Measurements from ENCODE around the gene KRT83.

The KRT83 gene

GRCh38 chr12:52367876-52368275 lies 46.7 kb upstream of the KRT83 start:
- H3K14ac ChIP-seq (ENCODE audit: low read length) = no peak overlapping the region
- H2BK12ac ChIP-seq (ENCODE audit: low read length) = no peak overlapping the region
- peaks cover 0 to 2% of the 10 kb centered on the region in 2 donors for H3K4me1 ChIP-seq (ENCODE audit: control insufficient read depth in 2 of 2, insufficient read depth in 1 of 2, low read depth in 1 of 2, low read length in 2 of 2)
- H3K9ac ChIP-seq (ENCODE audit: low read depth, low read length, poor library complexity) = no peak overlapping the region
- no peak overlapping the region for H3K23ac ChIP-seq (ENCODE audit: low read depth, low read length, poor library complexity)
- H4K8ac ChIP-seq (ENCODE audit: low read depth, low read length) = no peak overlapping the region
- no peak overlapping the region for H3K18ac ChIP-seq (ENCODE audit: low read length)
- no peak overlapping the region for H3K4me3 ChIP-seq (ENCODE audit: low read length in 2 of 2)
- no peaks in the 10 kb centered on the region for H3K36me3 ChIP-seq (replicated peaks in 1 of 2; ENCODE audit: control insufficient read depth in 2 of 2, insufficient read depth in 2 of 2, low read length in 2 of 2)
- no peak for DNase-seq (ENCODE audit: low spot score)
- no peak overlapping the region for H3K27ac ChIP-seq (replicated peaks; ENCODE audit: low read length)
- no peaks in the 10 kb centered on the region for H3K79me1 ChIP-seq (ENCODE audit: low read depth, low read length)
- H3K4me2 ChIP-seq (ENCODE audit: insufficient read depth, low read length, poor library complexity, severe bottlenecking) = no peak overlapping the region
- no peak overlapping the region for H2BK15ac ChIP-seq (ENCODE audit: low read length)
- no peaks in the 10 kb centered on the region for H3K9me3 ChIP-seq (replicated peaks in 1 of 2; ENCODE audit: control insufficient read depth in 2 of 2, insufficient read depth in 1 of 2, low read depth in 1 of 2, low read length in 2 of 2)
- no peak overlapping the region for H3K4ac ChIP-seq (ENCODE audit: low read length)
- H4K91ac ChIP-seq (ENCODE audit: low read depth, low read length, poor library complexity) = no peak overlapping the region
- no peak overlapping the region for H2AFZ ChIP-seq (ENCODE audit: low read length)
- H2BK5ac ChIP-seq (ENCODE audit: low read length) = no peak overlapping the region
- no CpG with 5 or more reads among the region's 6 CpGs for WGBS, 2 donors (ENCODE audit: extremely low coverage in 2 of 2, insufficient read length in 2 of 2, insufficient replicate concordance in 1 of 2)
- H2BK120ac ChIP-seq (ENCODE audit: low read depth, low read length) = no peak overlapping the region
- no peak overlapping the region for H2AK5ac ChIP-seq (ENCODE audit: low read depth, low read length)
- peaks cover 0 to 5% (median 0%) of the 10 kb centered on the region in 3 experiments for H3K27me3 ChIP-seq (ENCODE audit: control insufficient read depth in 3 of 3, insufficient read depth in 3 of 3, low read depth in 1 of 3, low read length in 3 of 3)

DNA sequence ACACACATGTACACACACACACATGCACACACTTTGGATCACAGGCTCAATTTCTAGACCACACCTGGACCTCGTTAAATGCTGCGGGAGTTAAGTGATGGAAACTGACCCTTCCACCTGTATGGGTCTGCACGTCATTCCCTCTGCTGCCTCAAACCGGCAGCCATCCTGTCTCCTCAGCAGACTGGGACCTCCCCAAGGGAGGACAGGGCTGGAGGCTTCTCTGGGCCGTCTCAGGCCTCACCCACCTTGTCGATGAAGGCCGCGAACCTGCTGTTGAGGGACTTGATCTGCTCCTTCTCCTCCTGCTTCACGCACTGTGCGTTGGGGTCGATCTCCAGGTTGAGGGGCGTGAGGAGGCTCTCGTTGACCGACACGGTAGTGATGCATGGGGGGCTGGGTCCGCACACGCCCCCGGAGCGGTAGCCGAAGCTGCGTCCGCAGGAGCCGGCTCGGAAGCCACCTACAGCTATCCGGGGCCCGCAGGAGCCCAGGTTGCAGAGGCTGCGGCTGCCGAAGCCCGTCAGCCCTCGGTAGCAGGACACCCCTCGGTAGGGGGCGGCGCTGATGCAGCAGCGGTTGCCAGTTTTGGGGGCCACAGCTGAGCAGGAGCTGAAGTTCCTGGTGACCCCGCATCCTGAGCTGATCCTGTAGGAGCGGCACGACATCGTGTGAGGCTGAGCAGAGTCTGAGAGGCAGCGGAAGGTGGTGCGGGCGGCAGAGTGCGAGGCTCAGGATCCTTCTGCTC lies 45.7 kb upstream of the KRT83 start, which contains the start of gene KRT85:
Gene KRT85 (minus strand): TSS at position 744 of the 748 bp plus-strand sequence. CDS start 76 bp downstream, at position 668.
- Histone ChIP-seq H2BK120ac (ENCODE audit: low read depth, low read length) (no peak within 1 kb of the TSS), H2AFZ (ENCODE audit: low read length) (no peak within 1 kb of the TSS), H3K18ac (ENCODE audit: low read length) (peak within 1 kb of the TSS; percentile 74), H3K23ac (ENCODE audit: low read depth, low read length, poor library complexity) (peak within 1 kb of the TSS; percentile 14), H3K36me3 (replicated peaks in 1 of 2; ENCODE audit: control insufficient read depth in 2 of 2, insufficient read depth in 2 of 2, low read length in 2 of 2) (no peaks in the 10 kb centered on the region), H2BK5ac (ENCODE audit: low read length) (no peak within 1 kb of the TSS), H3K4me2 (ENCODE audit: insufficient read depth, low read length, poor library complexity, severe bottlenecking) (no peak within 1 kb of the TSS), H4K91ac (ENCODE audit: low read depth, low read length, poor library complexity) (no peak within 1 kb of the TSS), H3K4me1 (ENCODE audit: control insufficient read depth in 2 of 2, insufficient read depth in 1 of 2, low read depth in 1 of 2, low read length in 2 of 2) (peaks cover 0 to 2% of the 10 kb centered on the region in 2 donors), H2BK15ac (ENCODE audit: low read length) (no peak within 1 kb of the TSS), H3K4ac (ENCODE audit: low read length) (no peak within 1 kb of the TSS), H3K4me3 (ENCODE audit: low read length in 2 of 2) (no peak within 1 kb of the TSS), H3K9me3 (replicated peaks in 1 of 2; ENCODE audit: control insufficient read depth in 2 of 2, insufficient read depth in 1 of 2, low read depth in 1 of 2, low read length in 2 of 2) (no peaks in the 10 kb centered on the region), H2BK12ac (ENCODE audit: low read length) (no peak within 1 kb of the TSS), H3K9ac (ENCODE audit: low read depth, low read length, poor library complexity) (peak within 1 kb of the TSS; percentile 34), H4K8ac (ENCODE audit: low read depth, low read length) (peak within 1 kb of the TSS; percentile 45), H2AK5ac (ENCODE audit: low read depth, low read length) (peak within 1 kb of the TSS; percentile 22), H3K27ac (replicated peaks; ENCODE audit: low read length) (no peak within 1 kb of the TSS), H3K14ac (ENCODE audit: low read length) (no peak within 1 kb of the TSS), H3K79me1 (ENCODE audit: low read depth, low read length) (no peaks in the 10 kb centered on the region), H3K27me3 (ENCODE audit: control insufficient read depth in 3 of 3, insufficient read depth in 3 of 3, low read depth in 1 of 3, low read length in 3 of 3) (peaks cover 0 to 5% (median 0%) of the 10 kb centered on the region in 3 experiments)
- no CpG with 5 or more reads among the region's 42 CpGs for WGBS, 2 donors (ENCODE audit: extremely low coverage in 2 of 2, insufficient read length in 2 of 2, insufficient replicate concordance in 1 of 2)
- DNase-seq (ENCODE audit: low spot score) = no peak

- peaks cover 0 to 5% (median 0%) of the 10 kb centered on the region in 3 experiments for H3K27me3 ChIP-seq (ENCODE audit: control insufficient read depth in 3 of 3, insufficient read depth in 3 of 3, low read depth in 1 of 3, low read length in 3 of 3)
- H3K18ac ChIP-seq (ENCODE audit: low read length) = no peak overlapping the region
- no peak overlapping the region for H3K9ac ChIP-seq (ENCODE audit: low read depth, low read length, poor library complexity)
- H2BK120ac ChIP-seq (ENCODE audit: low read depth, low read length) = no peak overlapping the region
- H2AK5ac ChIP-seq (ENCODE audit: low read depth, low read length) = peak overlapping the region; percentile 61
- H3K27ac ChIP-seq (replicated peaks; ENCODE audit: low read length) = no peak overlapping the region
- H2BK5ac ChIP-seq (ENCODE audit: low read length) = no peak overlapping the region
- no peak overlapping the region for H4K8ac ChIP-seq (ENCODE audit: low read depth, low read length)
- no peaks in the 10 kb centered on the region for H3K36me3 ChIP-seq (replicated peaks in 1 of 2; ENCODE audit: control insufficient read depth in 2 of 2, insufficient read depth in 2 of 2, low read length in 2 of 2)
- DNase-seq (ENCODE audit: low spot score) = no peak
- no peak overlapping the region for H4K91ac ChIP-seq (ENCODE audit: low read depth, low read length, poor library complexity)
- H3K4me1 ChIP-seq (ENCODE audit: control insufficient read depth in 2 of 2, insufficient read depth in 1 of 2, low read depth in 1 of 2, low read length in 2 of 2) = no peaks in the 10 kb centered on the region
- no peak overlapping the region for H2AFZ ChIP-seq (ENCODE audit: low read length)
- WGBS, 2 donors (ENCODE audit: extremely low coverage in 2 of 2, insufficient read length in 2 of 2, insufficient replicate concordance in 1 of 2) = no CpG with 5 or more reads among the region's 14 CpGs
- H3K4me3 ChIP-seq (ENCODE audit: low read length in 2 of 2) = no peak overlapping the region
- H2BK12ac ChIP-seq (ENCODE audit: low read length) = no peak overlapping the region
- no peak overlapping the region for H3K14ac ChIP-seq (ENCODE audit: low read length)
- H3K4ac ChIP-seq (ENCODE audit: low read length) = no peak overlapping the region
- H3K79me1 ChIP-seq (ENCODE audit: low read depth, low read length) = no peaks in the 10 kb centered on the region
- no peak overlapping the region for H2BK15ac ChIP-seq (ENCODE audit: low read length)
- H3K4me2 ChIP-seq (ENCODE audit: insufficient read depth, low read length, poor library complexity, severe bottlenecking) = no peak overlapping the region
- no peak overlapping the region for H3K23ac ChIP-seq (ENCODE audit: low read depth, low read length, poor library complexity)
- H3K9me3 ChIP-seq (replicated peaks in 1 of 2; ENCODE audit: control insufficient read depth in 2 of 2, insufficient read depth in 1 of 2, low read depth in 1 of 2, low read length in 2 of 2) = no peaks in the 10 kb centered on the region
These were observed 43.8 kb upstream of the KRT83 start for GRCh38 chr12:52364901-52365489.

- no peak overlapping the region for H2BK120ac ChIP-seq (ENCODE audit: low read depth, low read length)
- H3K4me1 ChIP-seq (ENCODE audit: control insufficient read depth in 2 of 2, insufficient read depth in 1 of 2, low read depth in 1 of 2, low read length in 2 of 2) = no peaks in the 10 kb centered on the region
- no peak overlapping the region for H3K4me2 ChIP-seq (ENCODE audit: insufficient read depth, low read length, poor library complexity, severe bottlenecking)
- H2BK5ac ChIP-seq (ENCODE audit: low read length) = peak overlapping the region; percentile 11
- no CpG with 5 or more reads among the region's 7 CpGs for WGBS, 2 donors (ENCODE audit: extremely low coverage in 2 of 2, insufficient read length in 2 of 2, insufficient replicate concordance in 1 of 2)
- no peaks in the 10 kb centered on the region for H3K79me1 ChIP-seq (ENCODE audit: low read depth, low read length)
- H2BK12ac ChIP-seq (ENCODE audit: low read length) = no peak overlapping the region
- H3K4ac ChIP-seq (ENCODE audit: low read length) = no peak overlapping the region
- no peak overlapping the region for H3K9ac ChIP-seq (ENCODE audit: low read depth, low read length, poor library complexity)
- H3K27me3 ChIP-seq (ENCODE audit: control insufficient read depth in 3 of 3, insufficient read depth in 3 of 3, low read depth in 1 of 3, low read length in 3 of 3) = peaks cover 0 to 5% (median 0%) of the 10 kb centered on the region in 3 experiments
- no peaks in the 10 kb centered on the region for H3K36me3 ChIP-seq (replicated peaks in 1 of 2; ENCODE audit: control insufficient read depth in 2 of 2, insufficient read depth in 2 of 2, low read length in 2 of 2)
- no peak overlapping the region for H4K8ac ChIP-seq (ENCODE audit: low read depth, low read length)
- H2BK15ac ChIP-seq (ENCODE audit: low read length) = no peak overlapping the region
- H3K4me3 ChIP-seq (ENCODE audit: low read length in 2 of 2) = no peak overlapping the region
- peak overlapping the region; percentile 76 for H3K23ac ChIP-seq (ENCODE audit: low read depth, low read length, poor library complexity)
- peak overlapping the region; percentile 12 for H3K18ac ChIP-seq (ENCODE audit: low read length)
- H3K9me3 ChIP-seq (replicated peaks in 1 of 2; ENCODE audit: control insufficient read depth in 2 of 2, insufficient read depth in 1 of 2, low read depth in 1 of 2, low read length in 2 of 2) = no peaks in the 10 kb centered on the region
- H4K91ac ChIP-seq (ENCODE audit: low read depth, low read length, poor library complexity) = no peak overlapping the region
- no peak overlapping the region for H3K27ac ChIP-seq (replicated peaks; ENCODE audit: low read length)
- no peak overlapping the region for H3K14ac ChIP-seq (ENCODE audit: low read length)
- H2AK5ac ChIP-seq (ENCODE audit: low read depth, low read length) = no peak overlapping the region
- H2AFZ ChIP-seq (ENCODE audit: low read length) = no peak overlapping the region
- DNase-seq (ENCODE audit: low spot score) = no peak
These were observed 42.9 kb upstream of the KRT83 start for GRCh38 chr12:52364061-52364460.
